Psoas muscle (tissue), 8 donors: ENCODE results near the gene NLRP5. TPM values are rescaled to one million over a fixed set of nuclear protein-coding genes. Genes with fewer than 3 reads are reported as not detected.

Source experiments
- ATAC-seq, 4 donors: fragments of 200-7000 bp; cut with Tn5 transposase; one replicate each; pipeline ENCODE4 v1.9.1; 2020; ENCODE audit warnings: moderate library complexity in 3 of 4, mild to moderate bottlenecking in 2 of 4
- DNase-seq, 2 donors: peaks; one replicate each; pipeline ENCODE4 v3.0.0-alpha.2; 2020
- H3K27ac ChIP-seq: fragments of 200-600 bp; one replicate; pipeline ENCODE4 v1.8.0; 2022
- H3K27me3 ChIP-seq, 3 donors: fragments of 200-600 bp in 1 of 3; one replicate each; pipeline versions ENCODE4 v1.6.1 to v1.8.0; 2013 to 2022; ENCODE audit warnings: low read length in 2 of 3, mild to moderate bottlenecking in 2 of 3, moderate library complexity in 1 of 3; ENCODE audit not compliant: insufficient read depth in 3 of 3
- H3K36me3 ChIP-seq, 2 donors: fragments of 200-600 bp in 1 of 2; one replicate each; pipeline versions ENCODE4 v1.6.1 to v1.8.0; 2013 to 2022; ENCODE audit warnings: low read depth in 1 of 2, mild to moderate bottlenecking in 1 of 2, moderate library complexity in 1 of 2; ENCODE audit not compliant: insufficient read depth in 1 of 2
- H3K4me1 ChIP-seq: fragments of 200-600 bp; one replicate; pipeline ENCODE4 v1.8.0; 2022
- H3K4me3 ChIP-seq: fragments of 200-600 bp; one replicate; pipeline ENCODE4 v1.8.0; 2022; ENCODE audit warnings: mild to moderate bottlenecking
- H3K9me3 ChIP-seq: fragments of 200-600 bp; one replicate; pipeline ENCODE4 v1.8.0; 2022
- CTCF ChIP-seq: fragments of 200-600 bp; IDR thresholded peaks from one replicate; pipeline ENCODE4 v1.8.0; 2022; ENCODE audit warnings: antibody characterized with exemption
- WGBS, 3 donors: extraction: QIAGEN DNeasy Blood & Tissue Kit; methylation state at CpG; one replicate each; pipeline versions ENCODE4 v1.1.6 to v1.1.7; 2013; 5-methylcytosine and 5-hydroxymethylcytosine counted together
- intact Hi-C, 2 donors: fragments of 100-400 bp; cut with DNase I; formaldehyde crosslinking; loops; one replicate each; pipeline versions ENCODE4 v1.11.0 to v1.14.2; 2022
- polyA plus RNA-seq, 3 donors: library from polyadenylated mRNA; stranded (reverse); fragments of 200-250 nt; gene quantifications; one replicate each; pipeline ENCODE4 v1.2.3, GENCODE V29; 2013
- total RNA-seq, 4 donors: library from RNA; stranded (reverse); fragmentation: NEBNext Ultra II Directional in 2 of 4; extraction: Animal tissue kit (Norgen Biotek cat#: 25700) in 2 of 4; gene quantifications; one replicate each; pipeline versions ENCODE4 v1.2.1 to v1.2.4, GENCODE V29; 2021 to 2023
- donor health status: healthy with polysubstance abuse.
- donor health status: DM: no; HTN: no; CAD: no; lungs with moderate emphysema.
- donor health status: Bipolar disorder and iron deficiency.
- donor health status: healthy.
- donor health status: DM: yes; HTN: yes; CAD: no.
- donor health status: DM: no; HTN: no; CAD: no.
- donor health status: DM: no; HTN: no; CAD: no.
- donor health status: DM: yes; HTN: yes; CAD: no.

The NLRP5 gene
- total and polyA plus RNA-seq, 7 donors: not detected

DNA sequence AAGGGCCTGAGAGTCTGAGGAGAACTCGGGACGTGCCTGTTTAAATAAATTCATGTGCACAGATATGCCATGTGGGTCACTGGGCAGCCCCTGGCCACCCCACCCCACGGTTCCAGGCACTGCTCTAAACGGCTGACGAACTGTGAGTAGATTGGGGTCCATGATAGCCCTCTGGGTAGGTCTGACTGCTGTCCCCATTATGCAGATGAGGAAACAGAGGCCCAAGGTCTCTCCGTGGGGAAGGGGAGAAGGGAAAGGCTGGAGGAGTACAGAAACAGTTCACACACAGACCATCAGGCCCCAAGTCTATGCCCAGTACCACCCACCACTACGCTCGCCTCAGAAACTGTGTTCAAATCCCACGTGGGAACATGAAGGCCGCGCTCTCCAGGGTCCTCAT is 120.4 kb downstream of the NLRP5 start:
- no peak for ATAC-seq

DNA sequence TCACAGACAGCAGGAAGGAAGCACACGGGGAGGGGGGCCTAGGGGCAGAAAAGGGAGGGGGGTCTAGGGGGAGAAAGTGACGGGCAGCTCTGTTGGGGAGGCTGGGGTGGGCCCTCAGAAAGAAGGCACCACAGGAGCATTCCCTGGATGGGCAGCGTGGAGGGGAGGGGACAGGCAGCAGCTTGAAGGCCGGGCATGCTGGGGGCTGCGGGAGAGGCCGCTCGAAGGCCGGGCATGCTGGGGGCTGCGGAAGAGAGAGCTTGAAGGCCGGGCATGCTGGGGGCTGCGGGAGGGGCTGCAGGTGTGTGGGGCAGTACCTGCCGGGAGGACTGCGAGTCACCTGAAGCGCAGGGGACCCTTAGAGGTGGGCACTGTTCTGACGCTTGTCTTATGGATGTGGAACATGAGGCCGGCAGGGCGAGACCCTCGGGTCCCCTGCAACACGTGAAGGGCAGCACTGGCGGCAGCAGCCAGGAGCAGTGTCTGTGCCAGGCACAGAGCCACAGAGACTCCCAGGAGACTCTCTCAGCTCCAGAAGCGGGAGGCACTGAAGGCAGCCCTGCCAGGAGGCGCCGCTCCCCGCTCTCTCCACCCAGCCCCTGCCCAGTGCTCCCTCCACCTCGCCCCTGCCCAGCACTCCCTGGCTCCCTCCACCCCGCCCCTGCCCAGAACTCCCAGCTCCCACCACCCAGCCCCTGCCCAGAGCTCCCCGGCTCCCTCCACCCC is 121.2 kb downstream of the NLRP5 start:
- ATAC-seq: peak in 2 of 4 donors; percentile 31 to 37
- H3K4me1 ChIP-seq: peaks cover 58% of the 10 kb centered on the region
- no peak overlapping the region for H3K27ac ChIP-seq
- intact Hi-C loops: loop anchor here in 1 of 2 donors (5.0 kb wide), 1 partner anchor 40 kb away; no protein-coding TSS in a partner anchor
- no peak for TF ChIP-seq CTCF
- no peak overlapping the region for H3K4me3 ChIP-seq
- H3K27me3 ChIP-seq: no peaks in the 10 kb centered on the region
- no peak for DNase-seq
- no peaks in the 10 kb centered on the region for H3K9me3 ChIP-seq
- H3K36me3 ChIP-seq: peaks cover 0 to under 1% of the 10 kb centered on the region in 2 donors
- 35 to 61% (median 48%) methylated on average over 20 to 27 of the region's 27 CpGs for WGBS, 3 donors

More for the DNA sequence above, 120.4 kb downstream of the NLRP5 start:
- no peak overlapping the region for H3K4me3 ChIP-seq
- H3K27me3 ChIP-seq: no peaks in the 10 kb centered on the region
- intact Hi-C loops: loop anchor here in 1 of 2 donors (5.0 kb wide), 1 partner anchor 40 kb away; no protein-coding TSS in a partner anchor
- no peak overlapping the region for H3K27ac ChIP-seq
- peaks cover 51% of the 10 kb centered on the region for H3K4me1 ChIP-seq
- no peak for TF ChIP-seq CTCF
- peaks cover 0 to 9% of the 10 kb centered on the region in 2 donors for H3K36me3 ChIP-seq
- DNase-seq: no peak
- H3K9me3 ChIP-seq: no peaks in the 10 kb centered on the region
- WGBS, 3 donors: 87 to 92% (median 87%) methylated on average over 11 of the region's 11 CpGs

DNA sequence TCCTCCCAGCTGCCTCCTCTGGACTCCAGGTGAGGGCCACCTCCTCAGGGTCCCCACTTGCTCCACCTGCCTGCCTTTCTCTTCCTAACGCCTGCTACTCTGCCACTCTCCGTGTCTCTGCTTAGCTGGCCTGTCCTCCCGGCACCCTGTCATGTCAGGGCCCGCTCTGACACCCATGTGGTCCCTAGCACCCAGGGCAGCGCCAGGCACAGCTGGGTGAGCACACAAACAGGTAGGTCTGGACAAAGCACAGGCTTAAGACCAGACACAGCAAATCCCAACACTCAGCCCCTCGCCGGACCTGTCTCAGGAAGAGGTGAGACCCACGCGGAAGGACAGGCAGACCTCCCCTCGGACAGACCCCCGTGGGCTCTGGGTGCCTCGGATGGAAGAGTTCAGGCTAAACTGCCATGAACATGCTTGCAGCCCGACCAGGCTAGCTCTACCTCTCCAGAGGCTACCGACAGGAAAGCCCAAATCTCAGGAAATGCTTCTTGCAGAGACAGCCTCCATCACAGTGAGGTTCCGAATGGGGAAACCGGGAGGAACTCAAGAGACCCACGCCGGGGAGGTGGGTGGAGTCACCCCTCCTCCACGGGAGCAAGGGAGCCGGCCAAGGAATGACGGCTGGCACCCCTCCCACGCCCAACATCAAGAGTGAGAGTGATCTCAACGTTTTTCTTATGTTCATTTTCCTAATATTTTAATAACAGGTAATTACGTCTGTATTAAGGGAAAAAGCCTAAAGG is 122.0 kb downstream of the NLRP5 start:
- 24 to 32% (median 27%) methylated on average over 24 of the region's 24 CpGs for WGBS, 3 donors
- no peaks in the 10 kb centered on the region for H3K36me3 ChIP-seq
- intact Hi-C loops: loop anchor here in 1 of 2 donors (5.0 kb wide), 1 partner anchor 39 kb away; no protein-coding TSS in a partner anchor
- ATAC-seq (no peak), DNase-seq (peak; percentile 47 to 64)
- H3K27me3 ChIP-seq: no peaks in the 10 kb centered on the region
- no peak for TF ChIP-seq CTCF
- no peak overlapping the region for H3K27ac ChIP-seq
- H3K4me3 ChIP-seq: peak overlapping the region; percentile 12
- H3K9me3 ChIP-seq: no peaks in the 10 kb centered on the region
- H3K4me1 ChIP-seq: peaks cover 65% of the 10 kb centered on the region

DNA sequence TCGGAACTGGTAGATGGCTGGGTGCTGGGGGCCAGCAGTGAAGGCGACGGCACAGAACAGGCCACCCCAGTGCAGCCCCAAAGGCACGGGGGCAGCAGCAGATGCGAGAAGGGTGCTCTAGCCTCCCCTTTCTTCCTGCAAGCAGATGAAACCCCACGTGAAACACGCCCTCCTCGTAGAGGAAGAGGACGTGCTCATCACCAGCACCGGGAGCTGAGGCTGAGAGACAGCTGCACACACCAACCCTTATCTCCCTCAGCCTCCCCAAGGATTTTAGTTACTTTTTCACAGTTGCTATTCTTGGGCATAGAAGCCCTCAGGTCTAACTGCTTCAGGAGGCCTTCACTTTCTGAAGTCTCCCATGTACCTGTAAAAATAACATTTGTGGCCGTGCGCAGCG is 122.7 kb downstream of the NLRP5 start:
- no peak overlapping the region for H3K27ac ChIP-seq
- WGBS, 3 donors: 36 to 54% (median 45%) methylated on average over 12 to 13 of the region's 13 CpGs
- ATAC-seq (no peak), DNase-seq (no peak)
- no peaks in the 10 kb centered on the region for H3K27me3 ChIP-seq
- H3K4me1 ChIP-seq: peaks cover 71% of the 10 kb centered on the region
- H3K36me3 ChIP-seq: no peaks in the 10 kb centered on the region
- intact Hi-C loops: loop anchor here in 1 of 2 donors (5.0 kb wide), 1 partner anchor 38 kb away; no protein-coding TSS in a partner anchor
- H3K4me3 ChIP-seq: peak overlapping the region; percentile 12
- H3K9me3 ChIP-seq: no peaks in the 10 kb centered on the region
- no peak for TF ChIP-seq CTCF
